CD4-positive, alpha-beta T cell treated with Interferon alpha-2 for 1 hour (primary cell): ENCODE measurements around the gene MRFAP1L1.
A peak's percentile ranks its signal among the peaks of the same experiment; 100 is the strongest.
"Not testable (repeated sequence)": the region's sequence is repeated elsewhere in the genome, so short reads cannot be mapped to it uniquely, and the experiment has no call there.

ENCODE experiments used
- DNase-seq, 2 donors: peaks; one replicate each; pipeline ENCODE4 v3.0.0-alpha.2; 2020 to 2022

MRFAP1L1 gene

GRCh38 chr4:6709230-6710114 is at the start of gene MRFAP1L1:
MRFAP1L1 (minus strand) TSS chr4:6709865; CDS start chr4:6709629, 236 bp downstream.
- peak; percentile 96 to 97 for DNase-seq

- no peak for DNase-seq
Measured at GRCh38 chr4:6758728-6759127, 49.1 kb upstream of the MRFAP1L1 start.

- not testable (repeated sequence) for DNase-seq
Measured at GRCh38 chr4:6756345-6756744, 46.7 kb upstream of the MRFAP1L1 start.

GRCh38 chr4:6755088-6755753 is 45.6 kb upstream of the MRFAP1L1 start:
- DNase-seq: no peak

- DNase-seq: no peak
Measured at GRCh38 chr4:6754481-6755087, 44.9 kb upstream of the MRFAP1L1 start.

- DNase-seq: no peak
Measured at GRCh38 chr4:6753891-6754290, 44.2 kb upstream of the MRFAP1L1 start.

- DNase-seq: no peak
Measured at GRCh38 chr4:6753103-6753560, 43.5 kb upstream of the MRFAP1L1 start.

GRCh38 chr4:6752486-6752829 is 42.8 kb upstream of the MRFAP1L1 start:
- DNase-seq: no peak

- DNase-seq: no peak
Measured at GRCh38 chr4:6751611-6752485, 42.2 kb upstream of the MRFAP1L1 start.

- no peak for DNase-seq
Measured at GRCh38 chr4:6750286-6751221, 40.9 kb upstream of the MRFAP1L1 start.

GRCh38 chr4:6749340-6750171 is 39.9 kb upstream of the MRFAP1L1 start:
- DNase-seq: no peak

- no peak for DNase-seq
Measured at GRCh38 chr4:6748286-6748685, 38.6 kb upstream of the MRFAP1L1 start.

GRCh38 chr4:6747294-6748051 is 37.8 kb upstream of the MRFAP1L1 start:
- no peak for DNase-seq

GRCh38 chr4:6746721-6747293 is 37.1 kb upstream of the MRFAP1L1 start:
- no peak for DNase-seq

GRCh38 chr4:6742989-6743388 is 33.3 kb upstream of the MRFAP1L1 start:
- no peak for DNase-seq

GRCh38 chr4:6742507-6742906 is 32.8 kb upstream of the MRFAP1L1 start:
- no peak for DNase-seq

- DNase-seq: no peak
Measured at GRCh38 chr4:6740347-6740746, 30.7 kb upstream of the MRFAP1L1 start.

GRCh38 chr4:6739920-6740319 is 30.3 kb upstream of the MRFAP1L1 start:
- no peak for DNase-seq

GRCh38 chr4:6734165-6734786 is 24.6 kb upstream of the MRFAP1L1 start:
- no peak for DNase-seq
